WTC11 (cell line): ENCODE measurements around the gene BFSP2. TPM values are rescaled to one million over a fixed set of nuclear protein-coding genes. Genes with fewer than 3 reads are reported as not detected.
A peak's percentile ranks its signal among the peaks of the same experiment; 100 is the strongest.

Source experiments
- ATAC-seq: fragments of 200-7000 bp; cut with Tn5 transposase; 2 replicates; pipeline ENCODE4 v1.10.0; 2021; ENCODE audit warnings: mild to moderate bottlenecking, moderate library complexity
- CTCF ChIA-PET: fragments of 300-600 bp; sonication (Branson Sonifier 250); formaldehyde crosslinking; loops from one replicate; lab custom pipeline; 2021; ENCODE audit warnings: antibody characterized with exemption; lab: Charles Lee
- POLR2A ChIA-PET: fragments of 350-600 bp; sonication (Branson Sonifier 250); formaldehyde crosslinking; loops from one replicate; lab custom pipeline; 2021; ENCODE audit warnings: antibody characterized with exemption; lab: Charles Lee
- DNase-seq: peaks from one replicate; pipeline ENCODE4 v3.0.0; 2021; ENCODE audit warnings: low spot score
- H3K27ac Mint-ChIP-seq: 2 replicates; pipeline ENCODE4 v1.8.0; 2021; ENCODE audit warnings: mixed read lengths
- H3K27me3 Mint-ChIP-seq: 2 replicates; pipeline ENCODE4 v1.8.0; 2021; ENCODE audit warnings: low read depth, mild to moderate bottlenecking, moderate library complexity, mixed read lengths
- H3K36me3 Mint-ChIP-seq: 2 replicates; pipeline ENCODE4 v1.8.0; 2021; ENCODE audit warnings: mixed read lengths
- H3K4me1 Mint-ChIP-seq: 2 replicates; pipeline ENCODE4 v1.8.0; 2022; ENCODE audit warnings: mixed read lengths
- H3K4me3 Mint-ChIP-seq: 2 replicates; pipeline ENCODE4 v1.8.0; 2021; ENCODE audit warnings: mild to moderate bottlenecking, moderate library complexity, mixed read lengths
- H3K9me3 Mint-ChIP-seq: 2 replicates; pipeline ENCODE4 v1.8.0; 2021; ENCODE audit warnings: mixed read lengths
- AR ChIP-seq: fragments of 250-450 bp; sonication (Bioruptor Pico); IDR thresholded peaks from 2 replicates; pipeline ENCODE4 v1.9.0; 2021; ENCODE audit warnings: mild to moderate bottlenecking
- ATF1 ChIP-seq: sonication (generic); formaldehyde crosslinking; IDR thresholded peaks from 2 replicates; pipeline ENCODE4 v1.8.1; 2023; ENCODE audit warnings: mild to moderate bottlenecking, moderate library complexity, missing genetic modification reagents
- CTCF ChIP-seq: fragments of 200-600 bp; IDR thresholded peaks from 2 replicates; pipeline ENCODE4 v1.8.0; 2022; ENCODE audit warnings: antibody characterized with exemption
- ESRRA ChIP-seq: sonication (generic); formaldehyde crosslinking; IDR thresholded peaks from 2 replicates; pipeline ENCODE4 v1.8.1; 2022; ENCODE audit warnings: mild to moderate bottlenecking, missing genetic modification reagents, borderline replicate concordance
- GTF2I ChIP-seq: fragments of 250-450 bp; sonication (Bioruptor Pico); conservative IDR thresholded peaks from 2 replicates; pipeline ENCODE4 v1.4.0; 2021; ENCODE audit warnings: mild to moderate bottlenecking
- JUN ChIP-seq: sonication (generic); formaldehyde crosslinking; IDR thresholded peaks from 2 replicates; pipeline ENCODE4 v1.8.0; 2023; ENCODE audit warnings: mild to moderate bottlenecking, missing genetic modification reagents
- RORB ChIP-seq: fragments of 250-450 bp; sonication (Bioruptor Pico); IDR thresholded peaks from 2 replicates; pipeline ENCODE4 v1.9.0; 2021; ENCODE audit warnings: mild to moderate bottlenecking
- SOX15 ChIP-seq: fragments of 250-450 bp; sonication (Bioruptor Pico); IDR thresholded peaks from 2 replicates; pipeline ENCODE4 v1.9.0; 2021; ENCODE audit warnings: mild to moderate bottlenecking
- TCF7 ChIP-seq: sonication (generic); formaldehyde crosslinking; IDR thresholded peaks from 2 replicates; pipeline ENCODE4 v1.8.0; 2022; ENCODE audit warnings: mild to moderate bottlenecking, low read depth, missing genetic modification reagents, moderate library complexity
- ZBTB43 ChIP-seq: sonication (generic); formaldehyde crosslinking; IDR thresholded peaks from 2 replicates; pipeline ENCODE4 v1.8.1; 2023; ENCODE audit warnings: mild to moderate bottlenecking, missing genetic modification reagents
- ZMAT4 ChIP-seq: fragments of 250-450 bp; sonication (Bioruptor Pico); IDR thresholded peaks from 2 replicates; pipeline ENCODE4 v1.9.0; 2021; ENCODE audit warnings: mild to moderate bottlenecking
- ZNF317 ChIP-seq: sonication (generic); formaldehyde crosslinking; IDR thresholded peaks from 2 replicates; pipeline ENCODE4 v1.8.1; 2023; ENCODE audit warnings: low read depth, mild to moderate bottlenecking, moderate library complexity, missing genetic modification reagents, borderline replicate concordance
- ZNF396 ChIP-seq: fragments of 250-450 bp; sonication (Bioruptor Pico); IDR thresholded peaks from 2 replicates; pipeline ENCODE4 v1.8.0; 2021; ENCODE audit warnings: mild to moderate bottlenecking, moderate library complexity, borderline replicate concordance
- total RNA-seq: library from RNA; stranded (reverse); gene quantifications from 3 replicates; pipeline ENCODE4 v1.2.3, GENCODE V29; 2021
- TF ChIP-seq, protein P1 (sequence below): sonication (generic); formaldehyde crosslinking; IDR thresholded peaks from 2 replicates; pipeline ENCODE4 v1.8.1; 2022; ENCODE audit warnings: missing genetic modification reagents, borderline replicate concordance
- TF ChIP-seq, protein P2 (sequence below): sonication (generic); formaldehyde crosslinking; IDR thresholded peaks from 2 replicates; pipeline ENCODE4 v1.8.0; 2022; ENCODE audit warnings: mild to moderate bottlenecking, missing genetic modification reagents

BFSP2 gene
- total RNA-seq, 1 experiment from 2014 or later: not detected

- CTCF ChIA-PET: no interaction called here
- DNase-seq: no peak
- H3K27me3 Mint-ChIP-seq: no peaks in the 10 kb centered on the region; the same call in 1 of the 2 replicates
- peaks cover 6% of the 10 kb centered on the region for H3K36me3 Mint-ChIP-seq
- no peak overlapping the region for H3K27ac Mint-ChIP-seq
- TF ChIP-seq, protein P1, sequence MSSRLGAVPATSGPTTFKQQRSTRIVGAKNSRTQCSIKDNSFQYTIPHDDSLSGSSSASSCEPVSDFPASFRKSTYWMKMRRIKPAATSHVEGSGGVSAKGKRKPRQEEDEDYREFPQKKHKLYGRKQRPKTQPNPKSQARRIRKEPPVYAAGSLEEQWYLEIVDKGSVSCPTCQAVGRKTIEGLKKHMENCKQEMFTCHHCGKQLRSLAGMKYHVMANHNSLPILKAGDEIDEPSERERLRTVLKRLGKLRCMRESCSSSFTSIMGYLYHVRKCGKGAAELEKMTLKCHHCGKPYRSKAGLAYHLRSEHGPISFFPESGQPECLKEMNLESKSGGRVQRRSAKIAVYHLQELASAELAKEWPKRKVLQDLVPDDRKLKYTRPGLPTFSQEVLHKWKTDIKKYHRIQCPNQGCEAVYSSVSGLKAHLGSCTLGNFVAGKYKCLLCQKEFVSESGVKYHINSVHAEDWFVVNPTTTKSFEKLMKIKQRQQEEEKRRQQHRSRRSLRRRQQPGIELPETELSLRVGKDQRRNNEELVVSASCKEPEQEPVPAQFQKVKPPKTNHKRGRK (CRISPR knock-in tag): no peak
- TF ChIP-seq, all 79 proteins: peak for 0
- POLR2A ChIA-PET: no interaction called here
- ATAC-seq: no peak
- Mint-ChIP-seq H3K9me3 (peaks cover 8% of the 10 kb centered on the region), H3K4me3 (no peak overlapping the region), H3K4me1 (peaks cover 10% of the 10 kb centered on the region)
These were observed 38.4 kb upstream of the BFSP2 start for GRCh38 chr3:133361435-133361834.

- H3K4me1 Mint-ChIP-seq: peaks cover 10% of the 10 kb centered on the region
- TF ChIP-seq ESRRA (CRISPR knock-in tag): no peak
- no peak overlapping the region for H3K27ac Mint-ChIP-seq
- H3K27me3 Mint-ChIP-seq: no peaks in the 10 kb centered on the region; the same call in 1 of the 2 replicates
- DNase-seq: no peak
- H3K36me3 Mint-ChIP-seq: no peaks in the 10 kb centered on the region
- H3K9me3 Mint-ChIP-seq: no peaks in the 10 kb centered on the region
- ATAC-seq: peak; percentile 58
- ChIA-PET CTCF (interaction anchor here (0.7 to 1.5 kb wide), 3 partner anchors 24 to 631 kb away, joined by 3 to 5 read pairs (median 4); no protein-coding TSS in a partner anchor), POLR2A (interaction anchor here (0.5 kb wide), 1 partner anchor 8 kb away, joined by 3 read pairs; no protein-coding TSS in a partner anchor)
- no peak overlapping the region for H3K4me3 Mint-ChIP-seq
These were observed 37.3 kb upstream of the BFSP2 start for GRCh38 chr3:133362539-133362938.

DNA sequence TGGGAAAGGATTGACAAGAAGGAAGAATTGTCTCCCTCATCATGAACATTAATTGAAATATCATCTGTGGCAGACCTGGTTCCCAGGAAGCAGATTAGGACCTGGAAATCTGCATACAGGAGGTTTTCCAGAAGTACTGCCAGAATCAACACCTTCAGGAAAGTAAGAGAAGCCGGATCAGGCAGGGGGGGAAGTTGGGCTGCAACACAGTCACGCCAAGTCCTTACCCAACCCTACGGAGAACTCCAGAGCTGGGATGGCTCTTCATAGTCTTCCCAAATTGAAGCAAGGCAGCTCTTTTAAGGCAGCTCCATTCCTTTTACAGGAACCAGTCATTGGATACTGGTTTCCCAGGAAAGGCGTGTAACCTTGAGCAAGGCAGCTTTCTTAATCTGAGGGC lies 35.2 kb upstream of the BFSP2 start:
- H3K27me3 Mint-ChIP-seq: no peaks in the 10 kb centered on the region; the same call in 1 of the 2 replicates
- ChIA-PET CTCF (interaction anchor here (0.7 to 1.5 kb wide), 2 partner anchors 323 to 634 kb away, joined by 3 to 7 read pairs; no protein-coding TSS in a partner anchor), POLR2A (no interaction called here)
- ATAC-seq (no peak), DNase-seq (no peak)
- no peaks in the 10 kb centered on the region for H3K36me3 Mint-ChIP-seq
- H3K9me3 Mint-ChIP-seq: no peaks in the 10 kb centered on the region
- H3K4me1 Mint-ChIP-seq: peaks cover 10% of the 10 kb centered on the region
- H3K27ac Mint-ChIP-seq: no peak overlapping the region
- TF ChIP-seq AR (CRISPR knock-in tag) (no peak), ZBTB43 (CRISPR knock-in tag) (no peak), ATF1 (no peak), TCF7 (CRISPR knock-in tag) (no peak), SOX15 (no peak), RORB (CRISPR knock-in tag) (no peak), ZNF317 (CRISPR knock-in tag) (no peak), GTF2I (CRISPR knock-in tag) (no peak), CTCF (no peak), JUN (CRISPR knock-in tag) (no peak), ZMAT4 (no peak), ZNF396 (CRISPR knock-in tag) (no peak)
- TF ChIP-seq, protein P1 (CRISPR knock-in tag): no peak
- TF ChIP-seq, protein P2, sequence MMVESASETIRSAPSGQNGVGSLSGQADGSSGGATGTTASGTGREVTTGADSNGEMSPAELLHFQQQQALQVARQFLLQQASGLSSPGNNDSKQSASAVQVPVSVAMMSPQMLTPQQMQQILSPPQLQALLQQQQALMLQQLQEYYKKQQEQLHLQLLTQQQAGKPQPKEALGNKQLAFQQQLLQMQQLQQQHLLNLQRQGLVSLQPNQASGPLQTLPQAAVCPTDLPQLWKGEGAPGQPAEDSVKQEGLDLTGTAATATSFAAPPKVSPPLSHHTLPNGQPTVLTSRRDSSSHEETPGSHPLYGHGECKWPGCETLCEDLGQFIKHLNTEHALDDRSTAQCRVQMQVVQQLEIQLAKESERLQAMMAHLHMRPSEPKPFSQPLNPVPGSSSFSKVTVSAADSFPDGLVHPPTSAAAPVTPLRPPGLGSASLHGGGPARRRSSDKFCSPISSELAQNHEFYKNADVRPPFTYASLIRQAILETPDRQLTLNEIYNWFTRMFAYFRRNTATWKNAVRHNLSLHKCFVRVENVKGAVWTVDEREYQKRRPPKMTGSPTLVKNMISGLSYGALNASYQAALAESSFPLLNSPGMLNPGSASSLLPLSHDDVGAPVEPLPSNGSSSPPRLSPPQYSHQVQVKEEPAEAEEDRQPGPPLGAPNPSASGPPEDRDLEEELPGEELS (CRISPR knock-in tag): no peak
- no peak overlapping the region for H3K4me3 Mint-ChIP-seq
